B cell (primary cell): ENCODE results near the gene G0S2. TPM values are rescaled to one million over a fixed set of nuclear protein-coding genes. Genes with fewer than 3 reads are reported as not detected.

Experiments
- ATAC-seq: fragments of 200-7000 bp; cut with Tn5 transposase; one replicate; pipeline ENCODE4 v1.10.0; 2021; ENCODE audit warnings: low read depth, mild to moderate bottlenecking, moderate number of reproducible peaks, moderate library complexity
- CTCF ChIA-PET: fragments of 350-600 bp; sonication (Branson Sonifier 250); formaldehyde crosslinking; loops from one replicate; lab custom pipeline; 2021; ENCODE audit warnings: antibody characterized with exemption, inconsistent platforms; lab: Charles Lee
- POLR2A ChIA-PET: fragments of 350-600 bp; sonication (Branson Sonifier 250); formaldehyde crosslinking; loops from one replicate; lab custom pipeline; 2021; ENCODE audit warnings: antibody characterized with exemption; lab: Charles Lee
- DNase-seq: peaks from one replicate; pipeline ENCODE4 v3.0.0; 2013
- H2AFZ ChIP-seq: 2 replicates; pipeline ENCODE4 v1.6.1; 2012; ENCODE audit warnings: mild to moderate bottlenecking, low read depth, low read length; ENCODE audit not compliant: insufficient read depth, poor library complexity, severe bottlenecking
- H3K27ac ChIP-seq, 2 donors: 1 replicate in 1 of 2; 2 replicates in 1 of 2; pipeline ENCODE4 v1.5.1; 2012 to 2013; ENCODE audit warnings: low read length in 2 of 2, mild to moderate bottlenecking in 2 of 2, moderate library complexity in 1 of 2
- H3K27me3 ChIP-seq, 4 experiments: fragments of 200-600 bp in 1 of 4; sonication (generic) in 1 of 4; replicated peaks in 1 of 4; 1 replicate in 2 of 4; 2 replicates in 2 of 4; pipeline versions ENCODE4 v1.6.1 to v1.7.0; 2013 to 2016; ENCODE audit warnings: low read length in 3 of 4, mild to moderate bottlenecking in 2 of 4, mixed read lengths in 1 of 4, moderate library complexity in 1 of 4; ENCODE audit not compliant: insufficient read depth in 4 of 4, control insufficient read depth in 3 of 4; ENCODE audit errors: control extremely low read depth in 1 of 4
- H3K36me3 ChIP-seq, 2 experiments: replicated peaks in 1 of 2; 1 replicate in 1 of 2; 2 replicates in 1 of 2; pipeline versions ENCODE4 v1.6.1 to v1.7.1; 2013; ENCODE audit warnings: low read length in 1 of 2; ENCODE audit not compliant: insufficient read depth in 2 of 2, control insufficient read depth in 1 of 2; ENCODE audit errors: control extremely low read depth in 1 of 2, extremely low read depth in 1 of 2
- H3K4me1 ChIP-seq, 2 donors: fragments of 200-600 bp in 1 of 2; sonication (generic) in 1 of 2; 1 replicate in 1 of 2; 2 replicates in 1 of 2; pipeline versions ENCODE4 v1.5.1 to v1.6.1; 2013 to 2017; ENCODE audit warnings: low read length in 2 of 2; ENCODE audit not compliant: control insufficient read depth in 2 of 2, insufficient read depth in 2 of 2
- H3K4me2 ChIP-seq: replicated peaks from 2 replicates; pipeline ENCODE3; 2012; ENCODE audit warnings: mild to moderate bottlenecking, low read depth, low read length; ENCODE audit not compliant: poor library complexity, severe bottlenecking
- H3K4me3 ChIP-seq, 5 experiments: fragments of 200-600 bp in 1 of 5; sonication (generic) in 1 of 5; 1 replicate in 3 of 5; 2 replicates in 2 of 5; pipeline versions ENCODE4 v1.5.1 to v1.7.0; 2011 to 2016; ENCODE audit warnings: low read length in 4 of 5, mild to moderate bottlenecking in 4 of 5, low read depth in 2 of 5, control low read depth in 1 of 5, moderate library complexity in 1 of 5; ENCODE audit not compliant: insufficient read depth in 1 of 5; ENCODE audit errors: control extremely low read depth in 1 of 5, extremely low read depth in 1 of 5
- H3K79me2 ChIP-seq: fragments of 200-600 bp; sonication (generic); one replicate; pipeline ENCODE4 v1.6.0; 2016; ENCODE audit warnings: low read length; ENCODE audit not compliant: control insufficient read depth, insufficient read depth
- H3K9ac ChIP-seq: fragments of 200-600 bp; sonication (generic); 2 replicates; pipeline ENCODE4 v1.6.1; 2017; ENCODE audit warnings: mild to moderate bottlenecking, low read length, moderate library complexity
- H3K9me3 ChIP-seq, 3 donors: one replicate each; pipeline versions ENCODE4 v1.6.1 to v1.7.1; 2013; ENCODE audit warnings: low read length in 2 of 3; ENCODE audit not compliant: control insufficient read depth in 2 of 3, insufficient read depth in 1 of 3; ENCODE audit errors: control extremely low read depth in 1 of 3
- H4K20me1 ChIP-seq: 2 replicates; pipeline ENCODE4 v1.6.0; 2012; ENCODE audit warnings: mild to moderate bottlenecking, low read length; ENCODE audit not compliant: insufficient read depth, control insufficient read depth, poor library complexity, severe bottlenecking
- H3K27ac Mint-ChIP-seq: one replicate; pipeline ENCODE4 v1.8.0; 2021; ENCODE audit warnings: mixed read lengths
- H3K27me3 Mint-ChIP-seq: one replicate; pipeline ENCODE4 v1.8.0; 2021; ENCODE audit warnings: mixed read lengths
- H3K4me1 Mint-ChIP-seq: one replicate; pipeline ENCODE4 v1.8.0; 2021; ENCODE audit warnings: mixed read lengths
- H3K4me3 Mint-ChIP-seq: one replicate; pipeline ENCODE4 v1.8.0; 2021; ENCODE audit warnings: mixed read lengths
- H3K9me3 Mint-ChIP-seq: one replicate; pipeline ENCODE4 v1.8.0; 2022; ENCODE audit warnings: mixed read lengths; ENCODE audit not compliant: insufficient read depth
- CTCF ChIP-seq: fragments of 200-600 bp; IDR thresholded peaks from one replicate; pipeline ENCODE4 v1.8.0; 2022; ENCODE audit warnings: antibody characterized with exemption, mild to moderate bottlenecking
- EZH2 ChIP-seq: IDR thresholded peaks from 2 replicates; pipeline ENCODE4 v1.6.1; 2012; ENCODE audit warnings: borderline replicate concordance, low read depth, mild to moderate bottlenecking, moderate library complexity, low read length; ENCODE audit not compliant: insufficient read depth, poor library complexity, severe bottlenecking
- WGBS: methylation state at CpG from one replicate; pipeline ENCODE4 v1.1.5; 2013; ENCODE audit warnings: missing lambda C conversion rate; ENCODE audit not compliant: insufficient coverage; 5-methylcytosine and 5-hydroxymethylcytosine counted together
- intact Hi-C: fragments of 100-400 bp; cut with micrococcal nuclease; formaldehyde crosslinking; loops from one replicate; pipeline ENCODE4 v1.10.0; 2022
- polyA plus RNA-seq: library from polyadenylated mRNA; depleted of rRNA; stranded (reverse); fragments of >200 nt; gene quantifications from 2 replicates; pipeline ENCODE4 v1.2.3, GENCODE V29; 2012
- total RNA-seq, 2 donors: library from RNA; stranded (reverse); fragments of 120-200 nt in 1 of 2; gene quantifications; 1 replicate in 1 of 2; 2 replicates in 1 of 2; pipeline versions ENCODE4 v1.2.3 to v1.2.4, GENCODE V29; 2013 to 2022

Gene G0S2
- total and polyA plus RNA-seq, 2 donors (not counting 1 experiment from before 2014, with no cell fraction given) = 6.2 TPM; not detected in 1

- no peaks in the 10 kb centered on the region for H3K4me1 ChIP-seq
- no peaks in the 10 kb centered on the region for H3K36me3 ChIP-seq
- no peak overlapping the region for H3K4me2 ChIP-seq
- H3K27ac Mint-ChIP-seq = no peak overlapping the region
- peak; percentile 31 for ATAC-seq
- DNase-seq = no peak
- TF ChIP-seq EZH2 (no peak), CTCF (no peak)
- intact Hi-C loops = no loop called here
- H3K27ac ChIP-seq = no peak overlapping the region
- H3K4me1 Mint-ChIP-seq = no peaks in the 10 kb centered on the region
- H3K4me3 Mint-ChIP-seq = no peak overlapping the region
- H3K79me2 ChIP-seq = no peaks in the 10 kb centered on the region
- no peak overlapping the region for H3K4me3 ChIP-seq
- no peaks in the 10 kb centered on the region for H3K9me3 ChIP-seq
- ChIA-PET POLR2A (no interaction called here), CTCF (no interaction called here)
- peaks cover 5% of the 10 kb centered on the region for H3K27me3 Mint-ChIP-seq
- no peaks in the 10 kb centered on the region for H3K9me3 Mint-ChIP-seq
- H2AFZ ChIP-seq = no peak overlapping the region
- no peak overlapping the region for H3K9ac ChIP-seq
- H4K20me1 ChIP-seq = no peaks in the 10 kb centered on the region
- WGBS = 56% methylated on average over 3 of the region's 5 CpGs
- H3K27me3 ChIP-seq = no peaks in the 10 kb centered on the region
These were observed 24.0 kb upstream of the G0S2 start for GRCh38 chr1:209651138-209651587.

GRCh38 chr1:209652121-209652735 is 23.0 kb upstream of the G0S2 start, which contains the start of gene LAMB3:
Gene LAMB3 (minus strand): TSS chr1:209652425. CDS start chr1:209650944, 1,481 bp downstream.
- Histone ChIP-seq H4K20me1 (no peaks in the 10 kb centered on the region), H3K4me1 (no peaks in the 10 kb centered on the region), H3K9me3 (no peaks in the 10 kb centered on the region), H3K9ac (no peak within 1 kb of the TSS), H3K36me3 (no peaks in the 10 kb centered on the region), H3K79me2 (no peaks in the 10 kb centered on the region), H3K27me3 (peaks cover 0 to 1% (median 0%) of the 10 kb centered on the region in 4 experiments), H3K4me2 (no peak within 1 kb of the TSS), H3K4me3 (no peak within 1 kb of the TSS), H2AFZ (no peak within 1 kb of the TSS), H3K27ac (no peak within 1 kb of the TSS)
- intact Hi-C loops = loop anchor here (1.0 kb wide), 1 partner anchor 41 kb away; no protein-coding TSS in a partner anchor
- no peak for TF ChIP-seq CTCF
- no peak for TF ChIP-seq EZH2
- CTCF ChIA-PET = interaction anchor here (0.8 to 2.0 kb wide), 2 partner anchors 8 to 75 kb away, joined by 4 to 7 read pairs; no protein-coding TSS in a partner anchor
- POLR2A ChIA-PET = no interaction called here
- no peak within 1 kb of the TSS for H3K4me3 Mint-ChIP-seq
- DNase-seq (no peak), ATAC-seq (no peak)
- 86% methylated on average over 14 of the region's 14 CpGs for WGBS
- H3K27ac Mint-ChIP-seq = no peak within 1 kb of the TSS
- no peaks in the 10 kb centered on the region for H3K9me3 Mint-ChIP-seq
- H3K27me3 Mint-ChIP-seq = peaks cover 5% of the 10 kb centered on the region
- H3K4me1 Mint-ChIP-seq = no peaks in the 10 kb centered on the region
